ENCODE data around the gene UBA1. TPM values are rescaled to one million over a fixed set of nuclear protein-coding genes. Genes with fewer than 3 reads are reported as not detected.

The UBA1 gene
- total RNA-seq, 1 donor from 2014 or later = 189 TPM

- DNase-seq (ENCODE audit: low spot score) = no peak
These were observed 33.6 kb downstream of the UBA1 start for GRCh38 chrX:47227334-47227583.

GRCh38 chrX:47228550-47229270 is 35.1 kb downstream of the UBA1 start:
- DNase-seq (ENCODE audit: low spot score) = peak; percentile 88

- DNase-seq (ENCODE audit: low spot score) = peak; percentile 39
These were observed 35.8 kb downstream of the UBA1 start for GRCh38 chrX:47229427-47229826.

GRCh38 chrX:47230136-47230868 is 36.7 kb downstream of the UBA1 start:
- peak; percentile 22 for DNase-seq (ENCODE audit: low spot score)

- DNase-seq (ENCODE audit: low spot score) = peak; percentile 26
These were observed 37.5 kb downstream of the UBA1 start for GRCh38 chrX:47231167-47231566.

- DNase-seq (ENCODE audit: low spot score) = peak; percentile 16
These were observed 38.7 kb downstream of the UBA1 start for GRCh38 chrX:47232197-47232802.

- no peak for DNase-seq (ENCODE audit: low spot score)
These were observed 39.2 kb downstream of the UBA1 start, which contains the start of gene USP11 for GRCh38 chrX:47232803-47233332. TSS of gene USP11 (plus strand) at chrX:47233009. CDS start at chrX:47233044, 35 bp downstream.

GRCh38 chrX:47233333-47234113 is 39.9 kb downstream of the UBA1 start:
- peak; percentile 96 for DNase-seq (ENCODE audit: low spot score)

- DNase-seq (ENCODE audit: low spot score) = no peak
These were observed 41.0 kb downstream of the UBA1 start for GRCh38 chrX:47234583-47234982.

- DNase-seq (ENCODE audit: low spot score) = no peak
These were observed 42.1 kb downstream of the UBA1 start for GRCh38 chrX:47235691-47236103.

- DNase-seq (ENCODE audit: low spot score) = peak; percentile 47
These were observed 45.6 kb downstream of the UBA1 start for GRCh38 chrX:47239199-47239598.

GRCh38 chrX:47239898-47240545 is 46.4 kb downstream of the UBA1 start:
- DNase-seq (ENCODE audit: low spot score) = peak; percentile 77

GRCh38 chrX:47240619-47241018 is 47.0 kb downstream of the UBA1 start:
- DNase-seq (ENCODE audit: low spot score) = peak; percentile 74

GRCh38 chrX:47241201-47242011 is 47.8 kb downstream of the UBA1 start:
- peak; percentile 69 for DNase-seq (ENCODE audit: low spot score)

GRCh38 chrX:47242321-47242720 is 48.7 kb downstream of the UBA1 start:
- peak; percentile 49 for DNase-seq (ENCODE audit: low spot score)

GRCh38 chrX:47243351-47243750 is 49.7 kb downstream of the UBA1 start:
- peak; percentile 71 for DNase-seq (ENCODE audit: low spot score)

- peak; percentile 67 for DNase-seq (ENCODE audit: low spot score)
These were observed 51.0 kb downstream of the UBA1 start for GRCh38 chrX:47244676-47245075.

- DNase-seq (ENCODE audit: low spot score) = peak; percentile 67
These were observed 51.5 kb downstream of the UBA1 start for GRCh38 chrX:47245156-47245555.

GRCh38 chrX:47247206-47247998 is 53.8 kb downstream of the UBA1 start:
- peak; percentile 73 for DNase-seq (ENCODE audit: low spot score)
